Stimulated activated naive CD8-positive, alpha-beta T cell treated with anti-CD3 and anti-CD28 coated beads, Interleukin-15, Interleukin-2, amounts not matched to agents 100 ng/mL and 50 ng/mL, for 24 hours (primary cell): ENCODE data around the gene OLA1.
"Not testable (repeated sequence)": the region's sequence is repeated elsewhere in the genome, so short reads cannot be mapped to it uniquely, and the experiment has no call there.

Experiments
- H3K27ac Mint-ChIP-seq: one replicate; pipeline ENCODE4 v1.8.0; 2021; ENCODE audit warnings: mild to moderate bottlenecking, mixed read lengths
- H3K27me3 Mint-ChIP-seq: one replicate; pipeline ENCODE4 v1.8.0; 2021; ENCODE audit warnings: mixed read lengths
- H3K36me3 Mint-ChIP-seq: one replicate; pipeline ENCODE4 v1.8.0; 2021; ENCODE audit warnings: low read depth, mixed read lengths
- H3K4me1 Mint-ChIP-seq: one replicate; pipeline ENCODE4 v1.8.0; 2021; ENCODE audit warnings: low read depth, mixed read lengths
- H3K4me3 Mint-ChIP-seq: one replicate; pipeline ENCODE4 v1.8.0; 2021; ENCODE audit warnings: mild to moderate bottlenecking, mixed read lengths
- H3K9me3 Mint-ChIP-seq: one replicate; pipeline ENCODE4 v1.8.0; 2021; ENCODE audit warnings: mixed read lengths

OLA1 gene

DNA sequence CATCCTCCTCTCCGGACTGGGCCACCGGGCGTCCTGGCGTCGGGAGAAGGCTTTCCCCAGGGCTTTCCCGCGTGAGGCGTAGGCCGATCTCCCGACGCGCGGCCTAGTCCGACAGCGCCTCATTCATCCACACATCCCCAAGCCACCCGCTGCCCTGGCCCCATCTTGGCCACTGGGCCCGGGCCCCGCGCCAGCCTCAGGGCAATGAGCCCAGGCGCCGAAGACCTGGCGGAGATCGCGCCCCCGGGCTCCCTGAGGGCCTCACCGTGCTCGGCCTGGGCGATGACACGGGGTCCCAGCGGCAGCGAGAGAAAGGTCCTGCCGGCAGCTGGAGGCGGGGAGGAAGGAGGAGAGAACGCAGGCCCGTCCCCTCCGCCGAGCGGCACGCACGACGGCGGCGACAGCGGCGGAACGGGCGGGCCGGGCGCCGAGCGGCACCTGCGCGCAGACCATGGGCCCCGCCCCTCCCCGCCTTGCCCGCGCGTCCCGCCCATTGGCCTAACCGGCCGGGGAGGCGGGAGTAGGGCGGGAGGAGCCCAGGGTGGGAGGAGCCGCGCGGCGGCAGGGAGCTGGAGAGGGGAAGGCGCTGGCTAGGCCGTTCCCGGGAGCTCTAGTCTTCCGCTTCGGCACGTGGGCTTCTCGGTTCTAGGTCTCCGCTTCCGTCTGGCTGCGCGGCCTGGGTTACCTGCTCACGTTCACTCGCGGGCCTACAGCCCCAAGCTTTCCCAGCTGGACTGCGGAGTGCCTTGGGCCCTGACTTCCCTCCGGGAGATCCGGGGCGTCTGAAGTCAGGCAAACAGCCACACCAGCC is at the start of gene OLA1:
TSS of gene OLA1 (minus strand) at position 346 of the 811 bp plus-strand sequence. CDS start 1,717 bp downstream, outside the sequence.
- Mint-ChIP-seq H3K27ac (peak within 1 kb of the TSS; percentile 92), H3K4me1 (peaks cover 41% of the 10 kb centered on the region), H3K36me3 (peaks cover 30% of the 10 kb centered on the region), H3K9me3 (no peaks in the 10 kb centered on the region), H3K27me3 (no peaks in the 10 kb centered on the region), H3K4me3 (peak within 1 kb of the TSS; percentile 90)

DNA sequence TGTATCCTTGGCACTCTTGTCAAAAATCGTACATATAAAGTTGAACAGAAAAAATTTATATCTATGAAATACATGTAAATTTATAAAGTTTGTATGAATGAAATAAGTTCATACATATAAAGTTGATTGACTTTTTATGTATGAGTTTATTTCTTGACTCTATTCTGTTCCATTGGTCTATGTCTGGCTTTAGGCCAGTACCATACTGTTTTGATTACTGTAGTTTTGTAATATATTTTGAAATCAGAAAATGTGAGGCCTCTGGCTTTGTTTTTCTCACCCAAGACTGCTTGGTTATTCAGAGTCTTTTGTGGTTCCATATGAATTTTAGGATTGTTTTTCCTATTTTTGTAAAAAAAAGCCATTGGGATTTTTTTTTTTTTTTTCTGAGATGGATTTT is 44.6 kb upstream of the OLA1 start:
- no peaks in the 10 kb centered on the region for H3K4me1 Mint-ChIP-seq
- H3K9me3 Mint-ChIP-seq = no peaks in the 10 kb centered on the region
- H3K4me3 Mint-ChIP-seq = no peak overlapping the region
- no peak overlapping the region for H3K27ac Mint-ChIP-seq
- H3K27me3 Mint-ChIP-seq = peaks cover 16% of the 10 kb centered on the region
- H3K36me3 Mint-ChIP-seq = no peaks in the 10 kb centered on the region

DNA sequence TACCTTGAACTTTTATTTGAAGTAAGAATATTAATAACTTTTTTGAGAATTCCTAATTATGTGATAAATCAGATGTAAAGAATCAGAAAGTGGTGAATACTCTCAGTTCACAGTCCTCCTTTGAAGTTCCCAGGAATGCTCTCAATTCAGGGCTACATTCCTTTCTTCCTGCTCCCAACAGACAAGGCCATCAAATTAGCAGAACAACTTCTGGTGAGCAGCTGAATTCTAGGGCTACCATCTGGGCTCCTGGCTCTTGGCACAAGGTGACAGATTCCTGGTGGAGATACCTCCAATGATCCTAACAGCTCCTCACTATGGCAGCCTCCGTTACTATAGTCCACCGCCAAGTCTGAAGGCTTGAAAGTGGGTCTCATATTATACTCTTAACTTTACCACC is 37.8 kb upstream of the OLA1 start:
- Mint-ChIP-seq H3K27ac (no peak overlapping the region), H3K27me3 (peaks cover 50% of the 10 kb centered on the region), H3K4me3 (no peak overlapping the region), H3K9me3 (no peaks in the 10 kb centered on the region), H3K36me3 (no peaks in the 10 kb centered on the region), H3K4me1 (no peaks in the 10 kb centered on the region)

DNA sequence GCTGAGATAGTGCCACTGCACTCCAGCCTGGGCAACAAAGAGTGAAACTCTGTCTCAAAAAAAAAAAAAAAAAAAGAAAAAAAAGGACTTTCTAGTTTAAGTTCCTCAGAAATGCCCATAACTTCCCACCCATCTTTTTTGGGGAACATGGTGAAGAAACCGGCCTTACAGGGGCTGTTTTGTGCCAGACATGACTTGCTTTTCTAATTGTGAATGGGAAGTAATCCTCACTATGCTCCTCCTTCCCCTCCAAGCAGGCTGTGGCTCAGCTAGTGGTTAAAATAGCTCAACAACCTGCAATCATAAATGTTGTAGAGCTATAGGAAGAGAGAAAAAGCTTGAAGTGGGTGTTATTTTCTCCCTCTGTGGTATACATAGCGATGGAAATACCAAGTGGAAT is 34.1 kb upstream of the OLA1 start:
- Mint-ChIP-seq H3K36me3 (no peaks in the 10 kb centered on the region), H3K9me3 (no peaks in the 10 kb centered on the region), H3K27me3 (peaks cover 45% of the 10 kb centered on the region), H3K27ac (no peak overlapping the region), H3K4me3 (no peak overlapping the region), H3K4me1 (no peaks in the 10 kb centered on the region)

DNA sequence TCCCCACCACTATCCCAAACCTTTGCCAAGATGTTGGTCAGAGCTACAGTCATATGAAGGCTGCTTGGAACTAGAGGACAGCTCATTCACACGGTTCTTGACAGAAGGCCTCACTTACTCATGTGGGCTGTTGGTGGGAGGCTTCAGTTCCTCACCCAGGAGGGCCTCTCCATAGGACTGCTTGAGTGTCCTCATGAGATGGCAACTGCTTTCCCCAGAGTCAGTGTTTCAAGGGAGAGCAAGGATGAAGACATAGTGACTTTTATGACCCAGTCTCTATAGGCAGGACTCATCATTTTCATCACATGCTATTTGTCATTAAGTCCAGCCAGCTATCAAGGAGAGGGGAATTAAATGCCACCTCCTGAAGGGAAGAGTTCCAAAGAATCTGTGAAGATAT is 33.4 kb upstream of the OLA1 start:
- no peaks in the 10 kb centered on the region for H3K9me3 Mint-ChIP-seq

DNA sequence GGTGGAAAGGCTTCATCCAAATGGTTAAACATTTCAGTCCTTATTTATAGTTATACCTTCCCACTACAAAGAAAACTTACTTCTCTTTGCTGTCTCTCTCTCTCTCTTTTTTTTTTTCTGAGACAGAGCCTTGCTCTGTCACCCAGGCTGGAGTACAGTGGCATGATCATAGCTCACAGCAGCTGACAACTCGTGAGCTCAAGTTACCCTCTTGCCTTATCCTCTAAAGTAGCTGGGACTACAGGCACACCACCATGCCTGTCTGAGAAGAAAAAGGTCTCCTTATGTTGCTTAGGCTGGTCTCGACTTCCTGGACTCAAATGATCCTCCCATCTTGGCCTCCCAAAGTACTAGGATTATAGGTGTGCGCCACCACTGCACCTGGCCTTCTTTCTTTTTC is 32.3 kb upstream of the OLA1 start:
- Mint-ChIP-seq H3K4me3 (no peak overlapping the region), H3K4me1 (no peaks in the 10 kb centered on the region), H3K27me3 (peaks cover 32% of the 10 kb centered on the region), H3K27ac (no peak overlapping the region), H3K36me3 (no peaks in the 10 kb centered on the region), H3K9me3 (no peaks in the 10 kb centered on the region)

More for the DNA sequence above, 33.4 kb upstream of the OLA1 start:
- Mint-ChIP-seq H3K4me1 (no peaks in the 10 kb centered on the region), H3K36me3 (no peaks in the 10 kb centered on the region), H3K27me3 (peaks cover 41% of the 10 kb centered on the region), H3K4me3 (no peak overlapping the region), H3K27ac (no peak overlapping the region)

DNA sequence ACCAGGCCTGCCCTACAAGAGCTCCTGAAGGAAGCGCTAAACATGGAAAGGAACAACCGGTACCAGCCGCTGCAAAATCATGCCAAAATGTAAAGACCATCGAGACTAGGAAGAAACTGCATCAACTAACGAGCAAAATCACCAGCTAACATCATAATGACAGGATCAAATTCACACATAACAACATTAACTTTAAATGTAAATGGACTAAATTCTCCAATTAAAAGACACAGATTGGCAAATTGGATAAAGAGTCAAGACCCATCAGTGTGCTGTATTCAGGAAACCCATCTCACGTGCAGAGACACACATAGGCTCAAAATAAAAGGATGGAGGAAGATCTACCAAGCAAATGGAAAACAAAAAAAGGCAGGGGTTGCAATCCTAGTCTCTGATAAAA is 21.9 kb upstream of the OLA1 start:
- H3K4me3 Mint-ChIP-seq, H3K27ac Mint-ChIP-seq, H3K36me3 Mint-ChIP-seq, H3K9me3 Mint-ChIP-seq, H3K4me1 Mint-ChIP-seq: not testable (repeated sequence)
- peaks cover 23% of the 10 kb centered on the region for H3K27me3 Mint-ChIP-seq

DNA sequence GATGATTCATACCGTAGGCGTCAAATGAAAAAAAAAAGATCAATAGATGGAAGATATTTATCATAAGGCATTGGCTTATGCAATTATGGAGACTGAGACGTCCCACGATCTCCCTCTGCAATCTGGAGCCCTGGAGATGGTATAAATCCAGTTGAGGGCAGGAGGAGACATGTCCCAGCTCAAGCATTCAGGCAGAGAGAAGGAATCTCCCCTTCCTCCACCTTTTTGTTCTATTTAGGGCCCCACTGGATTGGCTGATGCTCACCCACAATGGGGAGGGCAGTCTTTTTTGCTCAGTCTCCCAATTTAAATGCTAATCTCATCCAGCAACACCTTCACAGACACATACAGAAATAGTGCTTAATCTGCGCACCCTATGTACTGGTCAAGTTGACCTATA is 18.0 kb upstream of the OLA1 start:
- H3K36me3 Mint-ChIP-seq = no peaks in the 10 kb centered on the region
- H3K4me1 Mint-ChIP-seq = no peaks in the 10 kb centered on the region
- no peak overlapping the region for H3K4me3 Mint-ChIP-seq
- peaks cover 32% of the 10 kb centered on the region for H3K27me3 Mint-ChIP-seq
- H3K27ac Mint-ChIP-seq = no peak overlapping the region
- no peaks in the 10 kb centered on the region for H3K9me3 Mint-ChIP-seq

DNA sequence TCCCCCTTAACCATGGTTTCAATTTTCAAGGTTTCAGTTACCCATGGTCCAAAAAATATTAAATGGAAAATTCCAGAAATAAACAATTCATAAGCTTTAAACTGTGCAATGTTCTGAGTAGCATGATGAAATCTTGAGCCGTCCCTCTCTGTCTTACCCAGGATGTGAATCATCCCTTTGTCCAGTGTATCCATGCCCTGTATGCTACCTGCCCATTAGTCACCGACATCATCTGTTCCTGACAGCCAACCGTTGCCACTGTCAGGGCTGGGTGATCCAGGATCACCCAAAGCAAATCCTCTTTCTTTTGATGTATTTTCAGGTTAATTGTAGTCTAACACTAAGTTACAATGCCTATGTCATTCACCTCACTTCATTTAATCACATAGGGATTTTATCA is 15.7 kb upstream of the OLA1 start:
- Mint-ChIP-seq H3K36me3 (no peaks in the 10 kb centered on the region), H3K9me3 (no peaks in the 10 kb centered on the region), H3K4me3 (no peak overlapping the region), H3K4me1 (no peaks in the 10 kb centered on the region), H3K27me3 (peaks cover 44% of the 10 kb centered on the region), H3K27ac (no peak overlapping the region)

DNA sequence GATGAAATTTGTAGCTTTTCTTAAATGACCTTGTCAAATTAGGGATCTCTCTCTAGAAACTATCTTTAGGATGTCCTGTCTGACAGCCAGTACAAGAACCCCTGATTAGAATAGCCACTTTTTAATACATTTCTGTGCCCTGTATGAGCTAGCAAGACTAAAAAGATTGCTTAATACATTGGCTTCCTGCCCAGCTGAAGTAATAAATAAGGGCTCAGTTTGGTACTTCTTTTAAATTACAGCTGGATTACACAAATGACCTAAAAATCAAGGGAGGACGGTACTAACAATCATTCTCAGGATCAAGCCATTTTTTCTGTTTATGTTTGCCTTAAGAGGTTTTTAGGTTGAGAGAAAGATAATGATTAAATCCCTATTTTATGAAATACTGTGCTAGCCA is 11.6 kb upstream of the OLA1 start:
- Mint-ChIP-seq H3K36me3 (no peaks in the 10 kb centered on the region), H3K4me3 (no peak overlapping the region), H3K9me3 (no peaks in the 10 kb centered on the region), H3K27ac (no peak overlapping the region), H3K27me3 (peaks cover 18% of the 10 kb centered on the region), H3K4me1 (no peaks in the 10 kb centered on the region)

DNA sequence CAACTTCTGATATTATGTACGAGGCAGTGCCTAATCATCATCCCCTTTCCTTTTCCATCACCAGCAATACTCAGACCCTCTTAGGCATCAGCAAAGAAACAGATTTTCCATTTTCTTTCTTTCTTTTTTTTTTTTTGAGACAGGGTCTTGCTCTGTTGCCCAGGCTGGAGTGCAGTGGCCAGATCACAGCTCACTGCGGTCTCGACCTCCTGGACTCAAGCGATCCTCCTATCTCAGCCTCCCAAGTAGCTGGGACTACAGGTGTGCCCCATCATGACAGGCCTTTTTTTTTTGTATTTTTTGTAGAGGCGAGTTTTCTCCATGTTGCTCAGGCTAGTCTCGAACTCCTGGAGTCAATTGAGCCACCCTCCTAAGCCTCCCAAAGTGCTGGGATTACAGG is 5.9 kb upstream of the OLA1 start:
- H3K36me3 Mint-ChIP-seq = no peaks in the 10 kb centered on the region
- peaks cover 1% of the 10 kb centered on the region for H3K27me3 Mint-ChIP-seq
- no peak overlapping the region for H3K4me3 Mint-ChIP-seq
- no peaks in the 10 kb centered on the region for H3K9me3 Mint-ChIP-seq
- peaks cover 3% of the 10 kb centered on the region for H3K4me1 Mint-ChIP-seq
- H3K27ac Mint-ChIP-seq = no peak overlapping the region

DNA sequence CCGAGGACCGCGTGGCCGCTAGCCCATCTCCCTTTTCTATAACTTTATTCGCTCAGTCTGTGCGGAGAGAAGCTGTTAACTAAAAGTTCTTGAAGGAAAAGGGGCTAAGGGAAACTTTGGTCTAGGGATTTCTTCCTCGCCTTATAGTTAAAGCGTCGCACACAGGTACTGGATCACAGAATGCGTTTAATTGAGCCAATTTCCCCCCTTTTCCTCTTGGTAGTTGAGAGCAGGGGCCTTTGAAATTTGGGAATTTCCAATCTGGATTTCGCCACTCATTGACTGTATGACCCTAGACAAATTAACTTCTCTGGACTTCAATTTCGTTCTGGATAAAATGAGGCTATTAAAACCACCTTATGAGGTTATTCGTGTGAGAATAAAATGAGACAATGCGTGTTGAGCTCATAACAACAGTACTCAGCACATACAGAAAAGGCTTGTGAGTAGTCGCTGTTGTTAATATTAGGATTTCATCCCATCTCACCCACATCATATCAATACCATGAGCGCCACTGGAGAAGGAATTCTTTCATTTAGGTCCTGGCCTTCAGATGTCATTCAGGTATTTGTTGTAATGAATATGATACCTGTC is 763 bp upstream of the OLA1 start:
- no peaks in the 10 kb centered on the region for H3K9me3 Mint-ChIP-seq
- H3K27ac Mint-ChIP-seq = peak overlapping the region; percentile 92
- peaks cover 36% of the 10 kb centered on the region for H3K4me1 Mint-ChIP-seq
- peak overlapping the region; percentile 87 for H3K4me3 Mint-ChIP-seq
- no peaks in the 10 kb centered on the region for H3K27me3 Mint-ChIP-seq
- H3K36me3 Mint-ChIP-seq = peaks cover 23% of the 10 kb centered on the region

DNA sequence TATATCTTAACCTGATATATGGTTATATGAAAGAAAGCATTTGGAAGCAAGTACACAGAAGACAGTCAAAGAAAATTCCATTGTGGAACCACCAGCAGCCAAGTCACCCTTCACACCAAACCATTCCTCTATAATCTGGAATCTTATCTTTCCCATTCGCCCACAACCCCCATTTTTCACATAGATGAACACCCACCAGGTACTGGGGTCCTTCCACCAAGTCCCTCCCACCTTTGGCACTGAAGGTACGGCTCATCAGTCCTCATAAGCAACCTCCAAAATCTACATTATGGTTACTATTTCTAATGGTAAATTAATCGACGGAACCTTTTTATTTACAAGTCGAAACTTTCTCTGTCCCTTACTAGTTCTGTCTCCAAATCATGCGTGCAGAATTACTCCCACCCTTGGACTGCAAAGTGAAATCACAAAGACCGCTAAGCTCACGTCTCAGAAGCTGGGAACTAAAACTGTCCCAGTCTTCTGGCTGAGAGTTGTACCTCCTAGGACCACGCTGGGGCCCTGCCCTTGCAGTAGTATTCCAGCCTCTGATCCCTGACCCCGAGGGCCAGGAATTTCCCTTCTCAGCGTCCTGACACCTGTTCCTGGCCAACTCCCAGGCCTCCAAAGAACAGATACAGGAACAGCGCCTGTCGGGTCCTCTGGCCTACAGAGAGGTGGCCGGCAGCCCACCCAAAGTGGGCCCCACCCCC is 702 bp downstream of the OLA1 start:
- Mint-ChIP-seq H3K4me1 (peaks cover 43% of the 10 kb centered on the region), H3K27ac (peak overlapping the region; percentile 82), H3K4me3 (peak overlapping the region; percentile 90), H3K36me3 (peaks cover 35% of the 10 kb centered on the region), H3K27me3 (no peaks in the 10 kb centered on the region), H3K9me3 (no peaks in the 10 kb centered on the region)

DNA sequence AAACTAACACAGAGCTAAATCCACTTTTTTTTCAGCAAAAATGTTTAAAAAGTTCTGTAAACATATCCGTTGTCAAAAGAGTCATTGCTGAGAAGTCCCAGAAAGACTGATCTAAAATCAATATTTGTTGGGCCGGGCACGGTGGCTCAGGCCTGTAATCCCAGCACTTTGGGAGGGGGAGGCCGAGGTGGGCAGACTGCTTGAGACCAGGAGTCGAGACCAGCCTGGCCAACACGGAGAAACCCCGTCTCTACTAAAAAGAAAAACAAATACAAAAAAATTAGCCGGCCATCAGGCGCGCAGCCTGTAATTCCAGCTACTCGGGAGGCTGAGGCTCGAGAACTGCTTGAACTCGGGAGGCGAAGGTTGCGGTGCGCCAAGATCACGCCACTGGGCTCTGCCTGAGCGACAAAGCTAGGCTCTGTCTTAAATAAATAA is 1.4 kb downstream of the OLA1 start:
- Mint-ChIP-seq H3K27ac (no peak overlapping the region), H3K27me3 (no peaks in the 10 kb centered on the region), H3K4me1 (peaks cover 49% of the 10 kb centered on the region), H3K9me3 (no peaks in the 10 kb centered on the region), H3K36me3 (peaks cover 42% of the 10 kb centered on the region), H3K4me3 (peak overlapping the region; percentile 90)

DNA sequence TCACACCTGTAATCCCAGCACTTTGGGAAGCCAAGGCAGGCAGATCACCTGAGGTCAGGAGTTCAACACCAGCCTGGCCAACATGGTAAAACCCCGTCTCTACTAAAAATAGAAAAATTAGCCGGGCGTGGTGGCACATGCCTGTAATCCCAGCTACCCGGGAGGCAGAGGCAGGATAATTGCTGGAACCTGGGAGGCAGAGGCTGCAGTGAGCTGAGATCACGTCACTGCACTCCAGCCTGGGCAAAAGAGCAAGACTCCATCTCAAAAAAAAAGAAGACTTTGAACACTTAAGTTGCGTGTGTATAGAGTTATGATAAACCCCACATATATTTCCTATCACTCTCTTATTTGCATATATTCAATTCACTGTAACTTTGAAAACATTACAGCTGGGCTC is 2.7 kb downstream of the OLA1 start:
- not testable (repeated sequence) for H3K27me3 Mint-ChIP-seq, H3K27ac Mint-ChIP-seq, H3K9me3 Mint-ChIP-seq
- peaks cover 56% of the 10 kb centered on the region for H3K4me1 Mint-ChIP-seq
- peaks cover 52% of the 10 kb centered on the region for H3K36me3 Mint-ChIP-seq
- peak overlapping the region; percentile 1 for H3K4me3 Mint-ChIP-seq
